Measurements from ENCODE around the gene ZNF783. TPM values are rescaled to one million over a fixed set of nuclear protein-coding genes. Genes with fewer than 3 reads are reported as not detected.
"Not testable (repeated sequence)": the region's sequence is repeated elsewhere in the genome, so short reads cannot be mapped to it uniquely, and the experiment has no call there.

Gene ZNF783
- total RNA-seq, 2 donors from 2014 or later, result 14.0 to 27.9 TPM

DNA sequence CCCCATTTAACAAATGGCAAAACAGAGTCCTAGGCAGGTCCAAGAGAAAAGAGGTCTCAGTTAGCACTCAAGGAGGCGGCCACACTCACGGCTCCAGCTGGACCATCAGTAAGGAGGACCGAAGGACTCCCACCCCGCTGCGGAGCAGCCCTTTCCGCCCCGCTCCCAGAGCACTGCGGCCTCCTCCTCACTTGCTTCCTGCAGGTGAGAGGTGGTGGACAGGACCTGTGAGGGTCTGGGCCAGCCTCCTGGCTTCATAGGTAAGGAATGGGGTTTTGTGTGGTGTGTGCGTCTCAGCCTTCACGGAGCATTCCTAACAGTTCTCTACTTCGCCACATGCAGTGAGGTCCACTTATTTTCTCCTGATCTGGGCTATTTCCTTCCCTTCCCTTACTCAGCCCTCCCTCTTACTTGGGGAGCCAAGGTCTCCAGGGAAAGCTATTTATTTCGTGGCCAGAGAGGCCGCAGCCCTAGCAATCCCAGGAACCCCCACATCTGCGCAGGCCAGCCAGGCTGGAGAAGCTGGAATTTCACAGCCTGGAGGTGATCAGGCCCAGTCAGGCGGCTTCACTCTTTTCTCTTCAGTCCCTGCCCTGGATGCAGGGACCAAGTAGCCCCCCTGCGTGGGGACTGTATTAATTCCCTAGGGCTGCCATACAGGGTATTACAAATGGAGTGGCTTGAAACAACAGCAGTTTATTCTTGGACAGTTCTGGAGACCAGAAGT lies 45.9 kb downstream of the ZNF783 start:
- H3K4me1 Mint-ChIP-seq (ENCODE audit: low read depth in 2 of 2), result peaks cover 0 to 4% of the 10 kb centered on the region in 2 donors
- no peaks in the 10 kb centered on the region for H3K9me3 Mint-ChIP-seq
- ATAC-seq (no peak), DNase-seq (ENCODE audit: low spot score) (no peak)
- no peak overlapping the region for H3K4me3 Mint-ChIP-seq
- peaks cover 0 to 7% of the 10 kb centered on the region in 2 donors for H3K27me3 Mint-ChIP-seq
- H3K27ac Mint-ChIP-seq, result no peak overlapping the region
- no peaks in the 10 kb centered on the region for H3K36me3 Mint-ChIP-seq

DNA sequence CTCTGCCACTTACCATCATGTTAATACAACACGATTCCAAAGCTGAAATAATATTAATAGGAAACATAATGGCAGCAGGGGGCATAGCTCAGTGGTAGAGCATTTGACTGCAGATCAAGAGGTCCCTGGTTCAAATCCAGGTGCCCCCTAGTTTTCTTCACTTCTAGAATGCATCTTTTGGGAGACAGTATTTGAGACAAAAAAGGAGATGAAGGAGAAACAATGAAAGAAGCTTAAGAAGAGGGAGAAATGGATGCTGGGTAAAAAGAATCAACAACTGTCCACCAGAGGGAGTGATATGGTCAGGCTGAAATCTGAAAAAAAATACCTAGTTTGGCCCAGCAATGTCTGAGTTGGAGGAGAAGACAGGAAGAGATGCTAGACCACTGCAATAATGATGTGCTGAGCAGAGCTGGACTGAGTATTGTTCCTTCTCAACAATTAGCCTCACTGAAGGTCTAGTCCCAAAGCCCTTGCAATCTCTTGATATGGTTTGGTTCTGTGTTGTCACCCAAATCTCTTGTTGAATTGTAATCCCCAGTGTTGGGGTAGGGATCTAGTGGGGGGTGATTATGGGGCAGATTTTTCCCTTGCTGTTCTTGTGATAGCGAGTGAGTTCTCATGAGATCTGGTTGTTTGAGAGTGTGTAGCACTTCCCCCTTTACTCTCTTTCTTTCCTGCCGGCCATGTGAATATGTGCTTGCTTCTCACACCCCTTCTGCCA lies 48.3 kb downstream of the ZNF783 start:
- H3K27ac Mint-ChIP-seq, result no peak overlapping the region
- peaks cover under 1 to 7% of the 10 kb centered on the region in 2 donors for H3K27me3 Mint-ChIP-seq
- peaks cover 0 to 4% of the 10 kb centered on the region in 2 donors for H3K4me1 Mint-ChIP-seq (ENCODE audit: low read depth in 2 of 2)
- H3K36me3 Mint-ChIP-seq, result no peaks in the 10 kb centered on the region
- H3K4me3 Mint-ChIP-seq, result no peak overlapping the region
- peak; percentile 55 to 69 for ATAC-seq
- DNase-seq (ENCODE audit: low spot score), result no peak
- no peaks in the 10 kb centered on the region for H3K9me3 Mint-ChIP-seq

DNA sequence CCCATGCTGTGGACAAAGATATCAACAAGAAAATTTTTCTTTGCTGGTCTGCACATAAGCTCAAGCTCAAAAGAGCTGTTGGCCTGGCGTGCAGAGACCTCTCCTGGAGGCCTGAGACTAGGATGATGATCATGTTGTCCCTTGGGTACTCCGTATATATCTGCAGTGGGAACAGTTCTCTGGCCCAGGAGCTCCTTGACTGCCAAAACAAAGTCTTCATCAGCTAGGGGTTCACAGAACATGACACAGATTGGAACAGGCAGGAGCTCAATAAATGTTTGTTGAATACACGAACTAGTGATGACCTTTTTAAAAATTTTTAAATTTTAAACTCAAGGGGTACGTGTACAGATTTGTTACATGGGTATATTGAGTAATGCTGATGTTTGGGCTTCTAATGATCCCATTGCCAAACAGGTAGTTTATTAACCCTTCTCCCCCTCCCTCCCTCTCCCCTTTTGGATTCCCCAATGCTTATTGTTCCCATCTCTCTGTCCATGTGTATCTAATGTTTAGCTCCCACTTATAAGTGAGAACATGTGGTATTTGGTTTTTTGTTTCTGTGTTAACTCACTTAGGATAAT lies 49.1 kb downstream of the ZNF783 start:
- DNase-seq (ENCODE audit: low spot score), result no peak
- H3K27me3 Mint-ChIP-seq, result peaks cover under 1 to 5% of the 10 kb centered on the region in 2 donors
- H3K9me3 Mint-ChIP-seq, result no peaks in the 10 kb centered on the region
- ATAC-seq, result no peak
- H3K4me3 Mint-ChIP-seq, result no peak overlapping the region
- H3K27ac Mint-ChIP-seq, result no peak overlapping the region
- H3K4me1 Mint-ChIP-seq (ENCODE audit: low read depth in 2 of 2), result peaks cover 0 to 4% of the 10 kb centered on the region in 2 donors
- no peaks in the 10 kb centered on the region for H3K36me3 Mint-ChIP-seq

DNA sequence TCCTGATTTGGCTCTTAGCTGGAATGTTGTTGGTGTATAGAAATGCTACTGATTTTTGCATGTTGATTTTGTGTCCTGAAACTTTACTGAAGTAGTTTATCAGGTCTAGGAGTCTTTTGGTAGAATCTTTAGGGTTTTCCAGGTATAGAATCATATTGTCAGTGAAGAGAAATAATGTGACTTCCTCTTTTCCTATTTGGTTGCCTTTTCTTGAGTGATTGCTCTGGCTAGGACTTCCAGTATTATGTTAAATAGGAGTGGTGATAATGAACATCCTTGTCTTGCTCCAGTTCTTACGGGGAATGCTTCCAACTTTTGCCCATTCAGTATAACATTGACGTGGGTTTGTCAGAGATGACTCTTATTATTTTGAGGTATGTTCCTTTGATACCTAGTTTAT lies 52.0 kb downstream of the ZNF783 start:
- H3K4me1 Mint-ChIP-seq (ENCODE audit: low read depth in 2 of 2), result peaks cover 0 to 4% of the 10 kb centered on the region in 2 donors
- H3K36me3 Mint-ChIP-seq, result no peaks in the 10 kb centered on the region
- ATAC-seq (no peak), DNase-seq (ENCODE audit: low spot score) (no peak)
- H3K27ac Mint-ChIP-seq, result no peak overlapping the region
- peaks cover 15 to 19% of the 10 kb centered on the region in 2 donors for H3K27me3 Mint-ChIP-seq
- no peaks in the 10 kb centered on the region for H3K9me3 Mint-ChIP-seq
- H3K4me3 Mint-ChIP-seq, result no peak overlapping the region

DNA sequence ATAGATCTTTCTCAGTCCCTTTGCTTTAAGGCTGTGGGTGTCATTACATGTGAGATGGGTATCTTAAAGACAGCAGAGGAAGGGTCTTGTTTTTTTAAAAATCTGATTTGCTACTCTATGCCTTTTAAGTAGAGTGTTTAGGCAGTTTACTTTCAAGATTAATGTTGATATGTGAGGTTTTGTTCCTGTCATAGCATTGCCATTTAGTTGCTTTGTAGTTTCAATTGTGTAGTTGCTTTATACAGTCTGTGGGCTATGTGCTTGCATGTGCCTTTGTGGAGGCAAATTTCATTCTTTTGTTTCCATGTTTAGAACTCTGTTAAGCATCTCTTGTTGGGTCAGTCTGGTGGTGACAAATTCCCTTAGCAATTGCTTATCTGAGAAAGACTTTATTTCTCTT lies 54.6 kb downstream of the ZNF783 start:
- Mint-ChIP-seq H3K27ac (no peak overlapping the region), H3K4me1 (ENCODE audit: low read depth in 2 of 2) (peaks cover 1 to 2% of the 10 kb centered on the region in 2 donors), H3K9me3 (no peaks in the 10 kb centered on the region), H3K27me3 (peaks cover 27 to 31% of the 10 kb centered on the region in 2 donors), H3K36me3 (peaks cover under 1% of the 10 kb centered on the region), H3K4me3 (no peak overlapping the region)
- ATAC-seq (no peak), DNase-seq (ENCODE audit: low spot score) (no peak)

DNA sequence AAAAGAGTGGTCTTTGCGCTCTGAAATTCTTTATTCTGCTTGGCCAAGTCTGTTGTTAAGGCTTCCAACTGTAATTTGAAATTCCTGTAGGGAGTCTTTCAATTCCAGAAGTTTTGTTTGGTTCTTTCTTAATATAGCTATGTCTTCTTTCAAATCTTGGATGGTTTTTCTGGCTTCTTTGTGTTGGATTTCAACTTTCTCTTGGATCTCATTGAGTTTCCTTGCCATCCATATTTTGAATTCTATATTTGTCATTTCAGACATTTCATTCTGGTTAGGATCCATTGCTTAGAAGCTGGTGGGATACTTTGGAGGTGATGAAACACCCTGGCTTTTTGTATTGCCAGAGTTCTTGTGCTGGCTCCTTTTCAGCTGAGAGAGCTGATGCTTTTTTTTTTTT lies 55.5 kb downstream of the ZNF783 start:
- no peak overlapping the region for H3K4me3 Mint-ChIP-seq
- H3K36me3 Mint-ChIP-seq, result peaks cover 6% of the 10 kb centered on the region
- no peak overlapping the region for H3K27ac Mint-ChIP-seq
- peaks cover 8 to 11% of the 10 kb centered on the region in 2 donors for H3K4me1 Mint-ChIP-seq (ENCODE audit: low read depth in 2 of 2)
- DNase-seq (ENCODE audit: low spot score), result no peak
- H3K27me3 Mint-ChIP-seq, result peaks cover 31 to 36% of the 10 kb centered on the region in 2 donors
- H3K9me3 Mint-ChIP-seq, result no peaks in the 10 kb centered on the region
- no peak for ATAC-seq

DNA sequence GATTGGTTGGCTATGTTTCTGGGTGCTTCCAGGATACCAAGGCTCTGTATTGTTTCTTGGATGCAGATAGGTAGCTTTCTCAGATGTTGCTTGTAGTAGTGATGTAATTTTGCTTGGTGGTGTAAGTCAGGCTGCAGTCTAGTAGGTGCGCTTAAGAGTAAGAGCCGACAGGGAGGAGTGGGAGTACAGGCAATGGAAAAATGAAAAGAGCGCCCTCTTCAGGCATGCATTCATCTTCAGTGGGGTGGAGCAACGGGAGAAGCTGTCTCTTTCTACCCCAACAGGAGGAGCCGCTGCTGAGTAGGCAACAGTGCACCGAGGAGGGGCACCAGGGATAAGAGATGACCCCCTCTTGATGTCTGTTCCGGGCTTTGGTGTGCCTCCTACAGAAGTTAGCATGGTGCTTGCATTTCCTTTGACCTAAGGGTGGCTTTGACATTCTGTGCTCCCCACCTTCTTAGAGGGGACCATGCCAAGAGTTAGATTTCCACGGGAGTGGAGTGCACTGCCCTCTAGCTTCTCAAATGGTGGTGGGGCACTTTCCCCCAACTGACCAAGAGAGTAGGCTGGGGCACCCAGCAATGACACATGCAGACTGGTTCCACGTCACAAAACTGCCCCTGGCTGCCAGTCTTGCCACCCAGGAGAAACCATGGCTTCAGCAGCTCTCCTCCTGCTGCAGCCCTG lies 56.1 kb downstream of the ZNF783 start:
- Mint-ChIP-seq H3K27ac (no peak overlapping the region), H3K36me3 (peaks cover 6% of the 10 kb centered on the region), H3K4me1 (ENCODE audit: low read depth in 2 of 2) (peaks cover 8 to 11% of the 10 kb centered on the region in 2 donors), H3K27me3 (peaks cover 31 to 36% of the 10 kb centered on the region in 2 donors), H3K4me3 (no peak overlapping the region), H3K9me3 (no peaks in the 10 kb centered on the region)
- ATAC-seq, result no peak
- DNase-seq (ENCODE audit: low spot score), result no peak

DNA sequence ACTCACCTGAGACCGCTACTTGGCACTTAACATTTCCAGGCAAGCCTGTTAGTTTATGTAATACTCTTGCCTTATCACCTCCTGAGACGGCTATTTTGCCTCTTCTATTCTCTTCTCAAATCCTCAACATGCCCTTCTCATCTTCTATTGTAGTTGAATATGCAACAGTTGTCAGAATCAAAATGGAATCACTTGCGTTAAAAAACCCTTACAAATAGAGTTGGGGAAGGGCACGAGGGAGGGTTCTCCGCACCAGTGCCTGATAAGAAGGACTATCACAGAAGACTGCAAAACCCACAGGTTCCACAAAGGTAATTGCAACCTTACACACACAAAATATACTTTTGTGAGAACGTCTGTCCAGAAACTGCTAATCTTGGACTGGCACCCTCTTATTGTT lies 57.4 kb downstream of the ZNF783 start:
- peaks cover 8 to 11% of the 10 kb centered on the region in 2 donors for H3K4me1 Mint-ChIP-seq (ENCODE audit: low read depth in 2 of 2)

DNA sequence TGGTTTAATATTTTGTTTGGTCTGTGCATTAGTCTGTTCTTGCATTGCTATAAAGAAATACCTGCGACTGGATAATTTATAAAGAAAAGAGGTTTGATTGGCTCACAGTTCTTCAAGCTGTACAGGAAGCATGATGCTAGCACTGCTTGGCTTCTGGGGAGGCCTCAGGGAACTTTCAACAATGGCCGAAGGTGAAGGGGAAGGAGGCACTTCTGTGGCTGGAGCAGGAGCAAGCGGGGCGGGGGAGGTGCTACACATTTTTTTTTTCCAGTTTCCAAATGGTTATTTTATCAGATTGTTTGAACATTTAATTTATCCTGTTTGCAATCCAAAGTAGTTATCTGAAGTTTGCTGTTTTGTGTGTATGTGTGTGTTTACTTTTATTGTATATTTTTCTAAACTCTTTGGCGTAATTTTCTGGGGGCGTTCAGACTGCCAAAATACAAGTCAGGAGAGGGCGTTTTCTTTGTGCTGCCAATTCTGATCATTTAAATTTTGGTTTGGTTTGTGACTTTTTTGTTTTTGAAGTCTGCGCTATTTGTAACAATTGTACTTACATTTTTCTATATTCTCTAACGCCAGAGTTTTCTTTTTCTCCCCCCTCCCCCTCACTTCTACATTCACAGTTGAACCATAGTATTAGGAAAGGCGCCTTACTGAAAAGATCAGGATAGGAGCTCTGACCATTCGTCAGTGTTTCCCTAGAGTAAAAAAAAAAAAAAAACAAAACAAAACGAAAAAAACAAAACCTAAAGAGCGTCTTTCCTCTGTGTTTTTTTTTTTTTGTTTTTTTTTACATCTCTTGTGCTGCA lies 58.5 kb downstream of the ZNF783 start:
- H3K36me3 Mint-ChIP-seq, result peaks cover 6% of the 10 kb centered on the region
- no peaks in the 10 kb centered on the region for H3K9me3 Mint-ChIP-seq
- H3K4me3 Mint-ChIP-seq, result peak overlapping the region; percentile 25
- ATAC-seq, result no peak
- no peak overlapping the region for H3K27ac Mint-ChIP-seq
- H3K27me3 Mint-ChIP-seq, result peaks cover 28 to 36% of the 10 kb centered on the region in 2 donors
- H3K4me1 Mint-ChIP-seq (ENCODE audit: low read depth in 2 of 2), result peaks cover 8 to 11% of the 10 kb centered on the region in 2 donors
- DNase-seq (ENCODE audit: low spot score), result no peak

More for the DNA sequence above, 57.4 kb downstream of the ZNF783 start:
- ATAC-seq (no peak), DNase-seq (ENCODE audit: low spot score) (no peak)
- no peaks in the 10 kb centered on the region for H3K9me3 Mint-ChIP-seq
- peaks cover 31 to 36% of the 10 kb centered on the region in 2 donors for H3K27me3 Mint-ChIP-seq
- no peak overlapping the region for H3K27ac Mint-ChIP-seq
- peaks cover 6% of the 10 kb centered on the region for H3K36me3 Mint-ChIP-seq
- H3K4me3 Mint-ChIP-seq, result no peak overlapping the region

DNA sequence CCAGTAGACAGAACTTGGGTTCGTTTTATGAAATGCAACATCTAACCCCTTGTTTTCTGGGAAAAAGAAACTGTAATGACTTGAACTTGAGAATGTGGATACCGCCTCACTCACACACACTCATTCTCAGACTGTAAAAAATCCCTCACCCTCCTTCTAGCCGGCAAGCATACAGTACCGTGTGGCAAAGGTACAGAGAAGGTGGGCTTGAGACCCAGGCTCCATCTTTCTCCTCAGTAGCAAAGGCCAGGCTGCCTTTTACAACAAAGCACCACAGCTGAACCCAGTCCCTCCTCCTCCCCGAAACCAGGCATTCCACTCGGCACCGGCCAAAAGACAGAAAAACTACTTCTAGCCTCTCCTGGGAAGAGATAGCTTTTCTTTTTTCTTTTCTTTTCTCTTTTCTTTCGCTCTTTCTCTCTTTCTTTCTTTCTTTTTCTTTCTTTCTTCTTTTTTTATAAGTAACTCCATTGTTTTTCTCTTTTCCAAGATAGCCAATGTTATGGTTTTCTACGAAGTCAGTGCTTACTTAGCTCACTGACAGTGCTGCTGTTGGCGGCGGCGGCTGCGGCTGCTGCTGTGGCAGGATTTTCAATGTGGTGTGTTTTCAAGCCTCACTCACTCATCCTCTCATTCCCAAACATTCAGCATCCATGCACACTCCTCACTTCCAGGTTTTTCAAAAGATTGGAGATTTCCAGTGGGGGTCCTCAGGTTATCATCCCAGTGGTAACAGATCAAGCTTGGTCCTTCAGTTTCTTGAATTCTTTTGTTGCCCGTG lies 59.3 kb downstream of the ZNF783 start:
- H3K4me3 Mint-ChIP-seq, result peak overlapping the region; percentile 25
- ATAC-seq, result peak in 1 of 2 donors; percentile 81
- H3K9me3 Mint-ChIP-seq; DNase-seq (ENCODE audit: low spot score); H3K27ac Mint-ChIP-seq; H3K36me3 Mint-ChIP-seq: not testable (repeated sequence)
- H3K27me3 Mint-ChIP-seq, result peaks cover 27 to 36% of the 10 kb centered on the region in 2 donors
- peaks cover 8 to 11% of the 10 kb centered on the region in 2 donors for H3K4me1 Mint-ChIP-seq (ENCODE audit: low read depth in 2 of 2)

DNA sequence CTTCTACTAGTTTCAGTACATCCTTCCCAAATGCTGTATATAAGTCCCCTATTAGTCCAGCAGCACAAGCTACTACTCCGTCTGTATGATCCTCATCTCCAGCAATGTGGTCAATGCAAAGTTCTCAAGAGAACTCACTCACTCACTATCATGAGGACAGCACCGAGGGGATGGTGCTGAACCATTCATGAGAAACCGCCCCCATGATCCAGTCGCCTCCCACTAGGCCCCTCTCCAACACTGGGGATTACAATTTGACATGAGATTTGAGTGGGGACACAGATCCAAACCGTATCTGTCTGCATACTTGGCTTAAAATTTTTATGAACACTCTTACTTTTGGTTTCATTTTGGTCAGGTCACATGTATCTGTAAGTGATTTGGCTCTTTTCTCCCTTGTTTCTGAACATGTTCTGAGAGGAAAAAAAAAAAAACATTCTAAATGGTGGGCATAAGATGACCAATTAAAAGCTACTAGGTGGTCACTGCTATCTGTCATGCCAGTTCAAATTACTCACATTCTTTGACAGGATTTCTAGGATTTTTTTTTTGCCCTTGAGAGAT lies 60.1 kb downstream of the ZNF783 start:
- ATAC-seq, result no peak
- Mint-ChIP-seq H3K36me3 (peaks cover 6% of the 10 kb centered on the region), H3K4me3 (peak overlapping the region; percentile 40), H3K9me3 (no peaks in the 10 kb centered on the region), H3K27me3 (peaks cover 24 to 29% of the 10 kb centered on the region in 2 donors), H3K27ac (peak overlapping the region in 1 of 2 donors; percentile 48), H3K4me1 (ENCODE audit: low read depth in 2 of 2) (peaks cover 8 to 11% of the 10 kb centered on the region in 2 donors)
- no peak for DNase-seq (ENCODE audit: low spot score)

DNA sequence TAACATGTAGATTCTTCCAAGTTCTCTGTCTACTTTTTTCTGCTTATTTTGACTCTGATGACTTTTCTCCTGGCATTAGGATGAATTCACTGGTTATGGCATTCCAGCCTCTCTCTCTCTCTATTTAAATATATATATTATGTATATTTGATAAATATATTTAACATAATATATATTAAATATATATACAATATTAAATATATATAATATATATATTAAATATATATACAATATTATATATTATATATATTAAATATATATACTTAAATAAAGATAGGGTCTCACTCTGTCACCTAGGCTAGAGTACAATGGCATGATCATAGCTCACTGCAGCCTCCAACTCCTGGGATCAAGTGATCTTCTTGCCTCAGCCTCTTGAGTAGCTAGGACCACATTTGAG lies 60.7 kb downstream of the ZNF783 start:
- H3K4me3 Mint-ChIP-seq, result no peak overlapping the region
- no peaks in the 10 kb centered on the region for H3K9me3 Mint-ChIP-seq
- H3K27ac Mint-ChIP-seq, result no peak overlapping the region
- peaks cover 20 to 22% of the 10 kb centered on the region in 2 donors for H3K27me3 Mint-ChIP-seq
- H3K36me3 Mint-ChIP-seq, result peaks cover 6% of the 10 kb centered on the region
- H3K4me1 Mint-ChIP-seq (ENCODE audit: low read depth in 2 of 2), result peaks cover 8 to 11% of the 10 kb centered on the region in 2 donors
- ATAC-seq (no peak), DNase-seq (ENCODE audit: low spot score) (no peak)
